ENCODE results near the gene OMP.

DNA sequence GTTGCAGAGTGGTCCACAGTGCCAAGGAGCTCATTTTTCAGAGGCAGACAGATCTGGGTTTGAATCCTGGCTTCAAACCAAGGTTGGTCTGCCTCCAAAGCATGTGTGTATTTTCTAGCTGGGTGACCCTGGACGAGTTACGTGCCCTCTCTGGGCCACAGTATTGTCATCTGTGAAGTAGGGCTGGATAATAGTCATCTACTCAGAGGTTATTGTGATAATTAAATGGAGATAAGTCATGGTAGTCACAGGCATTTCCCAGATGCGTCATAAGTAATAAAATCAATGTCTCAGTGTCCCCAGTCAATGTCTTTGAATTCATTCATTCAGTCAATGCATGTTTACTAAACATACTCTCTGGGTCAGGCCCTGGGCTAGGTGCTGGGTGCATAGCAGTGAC is 8.6 kb downstream of the OMP start:
- no peak for TF ChIP-seq CTCF (IDR thresholded peaks at IDR 0.05)
- TF ChIP-seq ZFX (IDR thresholded peaks at IDR 0.05; ENCODE audit: borderline replicate concordance): no peak

Measured in 22Rv1 (cell line).